ENCODE results near the gene SOX6. TPM values are rescaled to one million over a fixed set of nuclear protein-coding genes. Genes with fewer than 3 reads are reported as not detected.

Gene SOX6
- total RNA-seq, 1 experiment from 2014 or later = not detected

- Histone ChIP-seq H3K23me2 (ENCODE audit: insufficient read length, low read depth, low read length, poor library complexity, severe bottlenecking) (no peaks in the 10 kb centered on the region), H3K18ac (ENCODE audit: insufficient read length, low read depth, low read length) (no peak overlapping the region), H3K4me1 (ENCODE audit: insufficient read depth, low read length) (peaks cover 3% of the 10 kb centered on the region; the same call in 1 of the 2 replicates), H3K27ac (ENCODE audit: insufficient read length, low read depth, low read length) (no peak overlapping the region), H2AK5ac (ENCODE audit: insufficient read length, low read length) (no peak overlapping the region), H2BK12ac (ENCODE audit: insufficient read length, low read depth, low read length) (no peak overlapping the region), H3K27me3 (ENCODE audit: insufficient read depth, low read length) (no peaks in the 10 kb centered on the region), H3K9me3 (ENCODE audit: control insufficient read depth, low read depth, low read length) (no peaks in the 10 kb centered on the region), H4K8ac (replicated peaks; ENCODE audit: insufficient read length, low read depth, low read length) (no peak overlapping the region), H2AFZ (ENCODE audit: low read length) (no peak overlapping the region), H3K56ac (ENCODE audit: insufficient read length, low read depth, low read length) (no peak overlapping the region), H3K9ac (ENCODE audit: extremely low read depth, insufficient read length, low read length) (no peak overlapping the region), H3K79me1 (ENCODE audit: insufficient read depth, low read depth, low read length, poor library complexity, severe bottlenecking) (no peaks in the 10 kb centered on the region), H3K4me2 (ENCODE audit: insufficient read depth, insufficient read length, low read length) (no peak overlapping the region), H4K5ac (ENCODE audit: insufficient read length, low read depth, low read length) (no peak overlapping the region), H2BK5ac (ENCODE audit: insufficient read length, low read length) (no peak overlapping the region), H3K14ac (ENCODE audit: insufficient read depth, low read length) (no peak overlapping the region), H4K91ac (ENCODE audit: insufficient read length, low read depth, low read length) (no peak overlapping the region), H3T11ph (ENCODE audit: low read length) (no peak overlapping the region), H2BK20ac (ENCODE audit: low read depth, low read length, poor library complexity, severe bottlenecking) (no peak overlapping the region), H4K20me1 (ENCODE audit: control insufficient read depth, insufficient read depth, insufficient read length) (no peaks in the 10 kb centered on the region), H2BK120ac (ENCODE audit: low read depth, low read length, poor library complexity, severe bottlenecking) (no peak overlapping the region), H2BK15ac (ENCODE audit: low read depth, low read length) (no peak overlapping the region), H3K23ac (ENCODE audit: insufficient read length, low read depth, low read length) (no peak overlapping the region), H3K79me2 (ENCODE audit: insufficient read depth, low read length) (no peaks in the 10 kb centered on the region), H3K4ac (ENCODE audit: low read depth, low read length) (no peak overlapping the region)
- no peak for DNase-seq
- H3K36me3 Mint-ChIP-seq (ENCODE audit: insufficient read depth in 1 of 3, low read depth in 3 of 3) = no peaks in the 10 kb centered on the region
- H3K27ac Mint-ChIP-seq = peak overlapping the region in 1 of 3 experiments; percentile 60; a peak in 1 of 7 replicates
- no peak; the same call in 2 of the 3 replicates for TF ChIP-seq CTCF (conservative IDR thresholded peaks at IDR 0.05)
- H3K4me3 Mint-ChIP-seq = no peak overlapping the region
- H3K4me1 Mint-ChIP-seq = peaks cover 26 to 27% of the 10 kb centered on the region in 2 experiments
- no peaks in the 10 kb centered on the region for H3K27me3 Mint-ChIP-seq (ENCODE audit: low read depth)
- H3K9me3 Mint-ChIP-seq = no peaks in the 10 kb centered on the region
Measured at GRCh38 chr11:16169541-16169940, 186.8 kb downstream of the SOX6 start.
